GM10248 (cell line): Measurements from ENCODE around the gene SMIM7.
"Not testable (repeated sequence)": the region's sequence is repeated elsewhere in the genome, so short reads cannot be mapped to it uniquely, and the experiment has no call there.

Source experiments
- CTCF ChIA-PET: fragments of 300-600 bp; sonication (Branson Sonifier 250); formaldehyde crosslinking; extraction: SDS; loops from one replicate; lab custom pipeline; 2021; ENCODE audit warnings: antibody characterized with exemption; lab: Yijun Ruan, JAX
- POLR2A ChIA-PET: fragments of 350-650 bp; sonication (Branson Sonifier 250); formaldehyde crosslinking; extraction: SDS; loops from one replicate; lab custom pipeline; 2020; ENCODE audit warnings: antibody characterized with exemption; lab: Yijun Ruan, JAX
- DNase-seq: peaks from one replicate; pipeline ENCODE4 v3.0.0; 2012; ENCODE audit errors: extremely low spot score
- CTCF ChIP-seq: IDR thresholded peaks from 2 replicates; pipeline ENCODE4 v1.5.1; 2012; ENCODE audit warnings: mild to moderate bottlenecking, low read depth; ENCODE audit errors: extremely low read depth, missing control alignments, control extremely low read depth

The SMIM7 gene

GRCh38 chr19:16682539-16682938 is 22.6 kb upstream of the SMIM7 start:
- TF ChIP-seq CTCF, result no peak
- ChIA-PET POLR2A (no interaction called here), CTCF (interaction anchor here (1.2 kb wide), 1 partner anchor 9 kb away, joined by 3 read pairs; no protein-coding TSS in a partner anchor)
- no peak for DNase-seq

- ChIA-PET POLR2A (no interaction called here), CTCF (no interaction called here)
- no peak for DNase-seq
- TF ChIP-seq CTCF, result no peak
Observed at GRCh38 chr19:16679811-16680210, 19.9 kb upstream of the SMIM7 start.

- ChIA-PET CTCF (interaction anchor here (2.1 kb wide), 1 partner anchor 14 kb away, joined by 7 read pairs; no protein-coding TSS in a partner anchor), POLR2A (no interaction called here)
- DNase-seq, result no peak
- no peak for TF ChIP-seq CTCF
Observed at GRCh38 chr19:16678498-16678897, 18.6 kb upstream of the SMIM7 start.

GRCh38 chr19:16677055-16677454 is 17.1 kb upstream of the SMIM7 start:
- no peak for DNase-seq
- ChIA-PET POLR2A (interaction anchor here (0.7 kb wide), 1 partner anchor 100 kb away, joined by 3 read pairs; no protein-coding TSS in a partner anchor), CTCF (interaction anchor here (0.9 to 2.1 kb wide), 4 partner anchors 10 to 38 kb away, joined by 4 to 7 read pairs (median 4); no protein-coding TSS in a partner anchor)
- no peak for TF ChIP-seq CTCF

GRCh38 chr19:16676101-16676798 is 16.3 kb upstream of the SMIM7 start:
- ChIA-PET POLR2A (no interaction called here), CTCF (interaction anchor here (0.9 to 2.1 kb wide), 3 partner anchors 12 to 39 kb away, joined by 4 to 7 read pairs (median 5); no protein-coding TSS in a partner anchor)
- DNase-seq, result no peak
- TF ChIP-seq CTCF, result no peak

- ChIA-PET CTCF (interaction anchor here (2.4 kb wide), 1 partner anchor 14 kb away, joined by 6 read pairs; no protein-coding TSS in a partner anchor), POLR2A (interaction anchor here (0.5 kb wide), 2 partner anchors 426 to 446 kb away, joined by 3 to 4 read pairs; no protein-coding TSS in a partner anchor)
- not testable (repeated sequence) for DNase-seq
Observed at GRCh38 chr19:16673839-16674238, 13.9 kb upstream of the SMIM7 start.

- ChIA-PET CTCF (interaction anchor here (2.0 to 2.4 kb wide), 2 partner anchors 14 to 42 kb away, joined by 6 to 7 read pairs; no protein-coding TSS in a partner anchor), POLR2A (interaction anchor here (0.5 kb wide), 2 partner anchors 426 to 447 kb away, joined by 3 to 4 read pairs; no protein-coding TSS in a partner anchor)
- no peak for DNase-seq
- TF ChIP-seq CTCF, result no peak
Observed at GRCh38 chr19:16673231-16673630, 13.3 kb upstream of the SMIM7 start.
